ENCODE data around the gene NEU3. TPM values are rescaled to one million over a fixed set of nuclear protein-coding genes. Genes with fewer than 3 reads are reported as not detected.

NEU3 gene
- total and polyA plus RNA-seq, 2 of the 13 experiments (the other 11 are each of a cell fraction or from before 2014, with no cell fraction given): 6.3 to 15.3 TPM

GRCh38 chr11:75013051-75013450, 24.3 kb downstream of the NEU3 start (continued):
- TF ChIP-seq NR2F1 (CRISPR knock-in tag; IDR thresholded peaks at IDR 0.05) (0 out of 4 replicates have a peak, but pooled peaks of 1 of the 2 experiments have one; percentile 15), MEIS2 (CRISPR knock-in tag; IDR thresholded peaks at IDR 0.05) (0 out of 2 replicates have a peak, but pooled peaks have one; percentile 63), FOXA3 (CRISPR knock-in tag; IDR thresholded peaks at IDR 0.05) (peak; percentile 53), ZFP36L1 (CRISPR knock-in tag; IDR thresholded peaks at IDR 0.05) (no peak), KLF16 (CRISPR knock-in tag; IDR thresholded peaks at IDR 0.05) (no peak), ZNF281 (CRISPR knock-in tag; IDR thresholded peaks at IDR 0.05; ENCODE audit: borderline replicate concordance) (peak; percentile 68; the same call in 1 of the 2 replicates), PBX2 (CRISPR knock-in tag; IDR thresholded peaks at IDR 0.05) (0 out of 2 replicates have a peak, but pooled peaks have one; percentile 45), RXRB (CRISPR knock-in tag; IDR thresholded peaks at IDR 0.05; ENCODE audit: borderline replicate concordance) (0 out of 2 replicates have a peak, but pooled peaks have one; percentile 10), MED1 (CRISPR knock-in tag; IDR thresholded peaks at IDR 0.05) (no peak)

DNA sequence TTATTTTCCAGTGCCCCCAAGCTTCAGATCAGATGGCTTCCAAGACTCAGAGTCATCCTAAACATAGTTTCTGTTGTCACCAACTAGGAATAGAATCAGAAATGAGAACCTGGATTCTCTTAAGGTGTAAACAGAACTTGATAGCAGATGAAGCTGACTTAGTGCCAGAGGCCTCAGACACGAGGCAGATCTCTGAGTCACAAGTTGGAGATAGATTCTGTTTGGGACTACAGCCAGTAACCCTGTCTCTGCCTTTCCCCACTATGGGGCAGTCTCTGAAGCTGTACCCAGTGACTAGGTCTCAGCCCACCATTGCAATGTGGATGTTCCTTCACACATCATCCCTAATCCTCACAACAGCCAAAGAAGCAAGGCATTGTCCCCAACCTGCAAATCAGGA, 25.4 kb downstream of the NEU3 start:
- no peak for ATAC-seq
- Histone ChIP-seq H3K4me3 (replicated peaks in 1 of 3; ENCODE audit: insufficient read depth in 1 of 3, low read depth in 2 of 3, low read length in 3 of 3) (no peak overlapping the region), H3K27me3 (ENCODE audit: control insufficient read depth in 1 of 2, insufficient read depth in 2 of 2, low read length in 2 of 2) (no peaks in the 10 kb centered on the region), H3K27ac (ENCODE audit: extremely low read length, insufficient read depth, low read length) (no peak overlapping the region), H2AFZ (ENCODE audit: low read length) (no peak overlapping the region), H3K79me2 (ENCODE audit: insufficient read depth, low read length) (no peaks in the 10 kb centered on the region), H4K20me1 (ENCODE audit: insufficient read depth, low read length) (no peaks in the 10 kb centered on the region), H3K9ac (ENCODE audit: insufficient read depth, low read depth, low read length) (no peak overlapping the region), H3K9me3 (ENCODE audit: low read length) (no peaks in the 10 kb centered on the region), H3K36me3 (replicated peaks in 1 of 2; ENCODE audit: control insufficient read depth in 1 of 2, insufficient read depth in 2 of 2, low read length in 2 of 2) (peaks cover 4 to 8% of the 10 kb centered on the region in 2 experiments; a peak in 2 of 5 replicates), H3K4me1 (ENCODE audit: insufficient read depth, low read length) (peaks cover 17% of the 10 kb centered on the region), H3K4me2 (ENCODE audit: low read depth, low read length) (no peak overlapping the region)
- DNase-seq (ENCODE audit: low spot score): no peak
- no TSS peak for BruUV-seq (replicated peaks)
- TF ChIP-seq ZNF7 (CRISPR knock-in tag; IDR thresholded peaks at IDR 0.05) (no peak), U2AF2 (IDR thresholded peaks at IDR 0.05; ENCODE audit: low read depth, low read length) (no peak), MLXIP (CRISPR knock-in tag; IDR thresholded peaks at IDR 0.05; ENCODE audit: borderline replicate concordance) (no peak), ASH2L (IDR thresholded peaks at IDR 0.05; ENCODE audit: insufficient read length, low read depth, low read length) (no peak)
- TF ChIP-seq, protein P1, sequence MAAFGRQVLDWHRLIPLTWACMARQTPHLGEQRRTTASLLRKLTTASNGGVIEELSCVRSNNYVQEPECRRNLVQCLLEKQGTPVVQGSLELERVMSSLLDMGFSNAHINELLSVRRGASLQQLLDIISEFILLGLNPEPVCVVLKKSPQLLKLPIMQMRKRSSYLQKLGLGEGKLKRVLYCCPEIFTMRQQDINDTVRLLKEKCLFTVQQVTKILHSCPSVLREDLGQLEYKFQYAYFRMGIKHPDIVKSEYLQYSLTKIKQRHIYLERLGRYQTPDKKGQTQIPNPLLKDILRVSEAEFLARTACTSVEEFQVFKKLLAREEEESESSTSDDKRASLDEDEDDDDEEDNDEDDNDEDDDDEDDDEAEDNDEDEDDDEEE (CRISPR knock-in tag; IDR thresholded peaks at IDR 0.05): no peak
- TF ChIP-seq, protein P2, sequence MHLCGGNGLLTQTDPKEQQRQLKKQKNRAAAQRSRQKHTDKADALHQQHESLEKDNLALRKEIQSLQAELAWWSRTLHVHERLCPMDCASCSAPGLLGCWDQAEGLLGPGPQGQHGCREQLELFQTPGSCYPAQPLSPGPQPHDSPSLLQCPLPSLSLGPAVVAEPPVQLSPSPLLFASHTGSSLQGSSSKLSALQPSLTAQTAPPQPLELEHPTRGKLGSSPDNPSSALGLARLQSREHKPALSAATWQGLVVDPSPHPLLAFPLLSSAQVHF (CRISPR knock-in tag; IDR thresholded peaks at IDR 0.05): no peak
- 56% methylated on average over 1 of the region's 1 CpG for WGBS (ENCODE audit: low lambda C conversion rate)
- intact Hi-C loops (cut with micrococcal nuclease; ENCODE audit: unreplicated experiment): no loop called here
- FAIRE-seq: no peak
- POLR2A ChIA-PET: no interaction called here
- in situ Hi-C loops (cut with HindIII; ENCODE audit: extremely low pct_ligation_motif_present, low pct_unique_long_range_greater_than_20kb): no loop called here
- CTCF ChIA-PET (ENCODE audit: low intra/inter-chr PET ratio, low total read pairs): no interaction called here
